K562 (cell line): ENCODE data around the gene MAD2L1BP. TPM values are rescaled to one million over a fixed set of nuclear protein-coding genes. Genes with fewer than 3 reads are reported as not detected.

Experiments
- ARHGAP35 ChIP-seq: fragments of 450-650 bp; IDR thresholded peaks from 2 replicates; pipeline ENCODE4 v1.6.1; 2018; ENCODE audit not compliant: partially characterized antibody
- ARNT ChIP-seq, 2 experiments: fragments of 450-650 bp; IDR thresholded peaks; 2 replicates each; pipeline ENCODE4 v1.6.1; 2016; ENCODE audit warnings: mild to moderate bottlenecking in 1 of 2
- HNRNPK ChIP-seq: fragments of 200-400 bp; formaldehyde crosslinking; IDR thresholded peaks from one replicate; pipeline ENCODE4 v1.6.1; 2018; ENCODE audit warnings: mild to moderate bottlenecking, low read depth, low read length; ENCODE audit not compliant: poor library complexity, severe bottlenecking
- NCOR1 ChIP-seq: fragments of 450-650 bp; IDR thresholded peaks from 2 replicates; pipeline ENCODE4 v1.6.1; 2016; ENCODE audit warnings: mild to moderate bottlenecking, moderate library complexity
- NR2C1 ChIP-seq, 2 experiments: fragments of 450-650 bp; IDR thresholded peaks; 2 replicates each; pipeline ENCODE4 v1.6.1; 2017; ENCODE audit warnings: mild to moderate bottlenecking in 2 of 2, antibody characterized with exemption in 1 of 2, inconsistent platforms in 1 of 2, missing compliant biosample characterization in 1 of 2, missing genetic modification characterization in 1 of 2
- NR2C2 ChIP-seq, 2 experiments: fragments of 200-800 bp in 1 of 2; sonication (Bioruptor generic) in 1 of 2; sonication (generic) in 1 of 2; formaldehyde crosslinking in 1 of 2; IDR thresholded peaks; 2 replicates each; pipeline versions ENCODE4 v1.6.1 to v1.8.0; 2016 to 2022; ENCODE audit warnings: mild to moderate bottlenecking in 1 of 2, missing compliant biosample characterization in 1 of 2, missing genetic modification characterization in 1 of 2, missing genetic modification reagents in 1 of 2
- POLR2H ChIP-seq: IDR thresholded peaks from 2 replicates; pipeline ENCODE4 v1.6.1; 2016; ENCODE audit warnings: missing genetic modification characterization, low read depth, mild to moderate bottlenecking, control low read depth, missing compliant biosample characterization, moderate library complexity
- RBM39 ChIP-seq: fragments of 200-400 bp; formaldehyde crosslinking; optimal IDR thresholded peaks from 2 replicates; pipeline ENCODE3; 2018; ENCODE audit warnings: low read depth, low read length
- SIRT6 ChIP-seq: IDR thresholded peaks from one replicate; pipeline ENCODE4 v1.6.1; 2012; ENCODE audit warnings: low read depth, mild to moderate bottlenecking, control low read depth, inconsistent platforms, low read length, moderate library complexity
- SNIP1 ChIP-seq: fragments of 450-650 bp; IDR thresholded peaks from 2 replicates; pipeline ENCODE4 v1.7.1; 2017; ENCODE audit warnings: low read depth, mild to moderate bottlenecking
- TOE1 ChIP-seq, 2 experiments: fragments of 450-650 bp in 1 of 2; sonication (generic) in 1 of 2; formaldehyde crosslinking in 1 of 2; IDR thresholded peaks; 2 replicates each; pipeline versions ENCODE4 v1.7.1 to v1.8.0; 2016 to 2022; ENCODE audit warnings: borderline replicate concordance in 2 of 2, mild to moderate bottlenecking in 2 of 2, antibody characterized with exemption in 1 of 2, inconsistent platforms in 1 of 2, low read depth in 1 of 2, missing genetic modification reagents in 1 of 2, moderate library complexity in 1 of 2
- XRCC3 ChIP-seq: fragments of 450-650 bp; IDR thresholded peaks from 2 replicates; pipeline ENCODE4 v1.6.1; 2017; ENCODE audit warnings: mild to moderate bottlenecking, moderate library complexity
- ZBTB11 ChIP-seq, 3 experiments: fragments of 200-800 bp in 1 of 3; fragments of 250-450 bp in 1 of 3; fragments of 450-650 bp in 1 of 3; sonication (Bioruptor Pico) in 1 of 3; sonication (Bioruptor generic) in 1 of 3; formaldehyde crosslinking in 1 of 3; IDR thresholded peaks; 2 replicates each; pipeline versions ENCODE4 v1.6.1 to v1.8.0; 2016 to 2022; ENCODE audit warnings: mild to moderate bottlenecking in 2 of 3, missing genetic modification characterization in 2 of 3, missing compliant biosample characterization in 1 of 3, moderate library complexity in 1 of 3
- ZFPM2 ChIP-seq: fragments of 250-450 bp; sonication (Bioruptor Pico); IDR thresholded peaks from 2 replicates; pipeline ENCODE4 v1.5.1; 2022; ENCODE audit warnings: mild to moderate bottlenecking
- ZNF282 ChIP-seq: sonication (generic); formaldehyde crosslinking; IDR thresholded peaks from 2 replicates; pipeline ENCODE4 v1.8.1; 2023; ENCODE audit warnings: missing genetic modification reagents
- ZNF586 ChIP-seq: fragments of 450-650 bp; formaldehyde crosslinking; conservative IDR thresholded peaks from 2 replicates; pipeline ENCODE4 v1.4.0; 2020; ENCODE audit warnings: mild to moderate bottlenecking, moderate library complexity
- ZNF740 ChIP-seq, 3 experiments: fragments of 200-800 bp in 1 of 3; sonication (Bioruptor generic) in 1 of 3; sonication (generic) in 1 of 3; formaldehyde crosslinking in 1 of 3; IDR thresholded peaks; 2 replicates each; pipeline versions ENCODE4 v1.6.1 to v1.8.0; 2016 to 2022; ENCODE audit warnings: mild to moderate bottlenecking in 2 of 3, missing compliant biosample characterization in 2 of 3, missing genetic modification characterization in 2 of 3, missing genetic modification reagents in 1 of 3
- polyA plus RNA-seq, 8 experiments: library from polyadenylated mRNA; depleted of rRNA in 4 of 8; stranded (reverse) in 5 of 8; unstranded in 3 of 8; fragments of >200 nt; fragmentation: Nextera tagmentation in 2 of 8; fragmentation: Illumina TruSeq in 1 of 8; extraction: Ambion mirVana in 2 of 8; extraction: Trizol in 1 of 8; gene quantifications; 2 replicates each; pipeline versions ENCODE4 v1.2.1 to v1.2.3, GENCODE V29; 2011 to 2014; ENCODE audit warnings: inconsistent platforms in 1 of 8, missing spikeins in 1 of 8
- total RNA-seq, 7 experiments: library from RNA; depleted of rRNA in 6 of 7; stranded (reverse); fragments of >200 nt in 6 of 7; fragmentation: Illumina TruSeq in 2 of 7; extraction: Trizol in 2 of 7; gene quantifications; 2 replicates each; pipeline versions ENCODE4 v1.2.1 to v1.2.3, GENCODE V29; 2011 to 2021; ENCODE audit warnings: low replicate concordance in 1 of 7

The MAD2L1BP gene
- total and polyA plus RNA-seq, 9 of the 15 experiments (the other 6 are each of a cell fraction or from before 2014, with no cell fraction given) = 69.7 to 321 (median 111) TPM

- no peak for TF ChIP-seq ZNF740 (CRISPR knock-in tag; IDR thresholded peaks at IDR 0.05)
- 0 out of 4 replicates have a peak, but pooled peaks of 1 of the 2 experiments have one; percentile 30 for TF ChIP-seq ZNF740 (tag; IDR thresholded peaks at IDR 0.05)
- no peak for TF ChIP-seq NR2C2 (CRISPR knock-in tag; IDR thresholded peaks at IDR 0.05)
- peak; percentile 71; the same call in 1 of the 2 replicates for TF ChIP-seq NR2C2 (tag; IDR thresholded peaks at IDR 0.05)
- TF ChIP-seq ZFPM2 (CRISPR knock-in tag) = 0 out of 2 replicates have a peak, but pooled peaks have one; percentile 65
- 0 out of 4 replicates have a peak, but pooled peaks of 1 of the 2 experiments have one; percentile 68 for TF ChIP-seq ARNT (IDR thresholded peaks at IDR 0.05)
- peak; percentile 79 for TF ChIP-seq NCOR1
- no peak for TF ChIP-seq ZNF586 (CRISPR knock-in tag)
- no peak for TF ChIP-seq ARHGAP35
- no peak for TF ChIP-seq XRCC3
- no peak for TF ChIP-seq SNIP1
- TF ChIP-seq SIRT6 = no peak
- peak in 1 of 3 experiments; percentile 68; a peak in 1 of 6 replicates for TF ChIP-seq ZBTB11 (CRISPR knock-in tag; IDR thresholded peaks at IDR 0.05)
- TF ChIP-seq TOE1 (IDR thresholded peaks at IDR 0.05; ENCODE audit: borderline replicate concordance) = 0 out of 2 replicates have a peak, but pooled peaks have one; percentile 25
- no peak for TF ChIP-seq TOE1 (CRISPR knock-in tag; IDR thresholded peaks at IDR 0.05; ENCODE audit: borderline replicate concordance, low read depth)
- no peak for TF ChIP-seq ZNF282 (CRISPR knock-in tag)
- TF ChIP-seq NR2C1 (IDR thresholded peaks at IDR 0.05) = no peak
- peak; percentile 32; the same call in 1 of the 2 replicates for TF ChIP-seq NR2C1 (tag; IDR thresholded peaks at IDR 0.05)
- no peak for TF ChIP-seq RBM39
- TF ChIP-seq HNRNPK = no peak
- no peak for TF ChIP-seq POLR2H (tag)
Observed at GRCh38 chr6:43639984-43640800, 4.6 kb downstream of the MAD2L1BP start (continued).
